Right kidney (tissue), 1 donor: ENCODE data around the gene GPR146.

Experiments
- DNase-seq: peaks from one replicate; pipeline ENCODE4 v3.0.0-alpha.2; 2016

The GPR146 gene

GRCh38 chr7:1092806-1093501 lies 48.6 kb downstream of the GPR146 start:
- peak; percentile 62 for DNase-seq

DNA sequence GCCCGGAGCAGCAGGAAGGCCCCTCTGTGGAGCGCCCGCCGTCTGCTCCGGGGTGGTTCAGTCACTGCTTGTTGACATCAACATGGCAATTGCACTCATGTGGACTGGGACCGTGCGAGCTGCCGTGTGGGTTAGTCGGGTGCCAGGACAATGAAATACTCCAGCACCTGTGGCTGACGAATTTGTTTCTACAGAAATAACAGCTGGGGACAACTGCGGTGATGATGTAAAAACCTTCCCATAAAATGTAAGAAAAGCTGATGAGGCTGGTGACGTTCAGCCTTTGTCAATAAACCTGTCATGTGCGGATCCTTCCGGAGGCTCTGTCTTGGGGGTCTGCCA lies 49.1 kb downstream of the GPR146 start:
- DNase-seq, result no peak

- no peak for DNase-seq
These were observed 49.7 kb downstream of the GPR146 start for GRCh38 chr7:1093916-1094508.

DNA sequence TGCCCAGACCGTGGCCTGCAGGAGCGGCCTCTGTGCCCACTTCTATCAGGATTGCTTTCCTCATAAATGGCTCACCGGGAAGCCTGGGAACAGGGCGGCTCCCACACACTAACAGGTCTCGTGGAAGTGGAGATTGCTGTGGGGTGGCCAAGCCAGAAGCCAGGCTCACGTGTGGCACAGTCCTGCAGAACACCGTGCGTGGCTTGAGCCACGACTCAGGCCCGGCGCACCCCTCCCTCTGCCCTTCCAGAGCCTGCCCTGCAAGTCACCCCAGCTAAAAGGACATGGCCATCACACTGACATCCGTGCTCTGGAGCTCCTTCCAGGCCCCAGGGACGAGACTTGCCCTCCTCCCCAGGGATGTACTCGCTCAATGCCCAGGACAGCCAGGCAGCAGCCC lies 50.5 kb downstream of the GPR146 start:
- no peak for DNase-seq

DNA sequence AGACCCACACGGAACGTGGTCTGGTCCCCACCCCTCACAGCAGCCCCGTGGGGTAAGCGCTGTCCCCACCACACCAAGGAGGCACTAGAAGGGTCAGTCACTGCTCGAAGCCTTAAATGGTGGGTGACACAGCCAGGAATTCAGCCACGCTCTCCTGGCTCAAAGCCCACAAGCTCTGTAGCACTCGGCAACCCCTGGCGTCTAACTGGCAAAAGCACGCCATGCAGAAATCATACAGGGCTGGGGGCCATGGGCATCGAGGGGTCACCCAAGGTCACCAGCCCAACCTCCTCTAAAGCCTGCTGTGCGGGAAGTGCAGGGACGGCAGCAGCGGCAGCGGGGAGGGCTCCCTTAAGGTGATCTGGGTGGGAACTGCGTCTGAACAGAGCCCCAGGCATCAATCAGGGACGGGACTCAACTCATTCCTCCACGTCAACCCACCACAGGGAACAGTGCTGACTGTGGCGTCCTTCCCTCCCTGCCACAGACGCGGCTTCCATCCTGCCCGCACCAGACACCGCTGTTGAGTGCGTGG lies 51.3 kb downstream of the GPR146 start:
- peak; percentile 55 for DNase-seq

- DNase-seq, result peak; percentile 52
These were observed 52.1 kb downstream of the GPR146 start for GRCh38 chr7:1096156-1097119.

- no peak for DNase-seq
These were observed 52.8 kb downstream of the GPR146 start for GRCh38 chr7:1097120-1097504.

DNA sequence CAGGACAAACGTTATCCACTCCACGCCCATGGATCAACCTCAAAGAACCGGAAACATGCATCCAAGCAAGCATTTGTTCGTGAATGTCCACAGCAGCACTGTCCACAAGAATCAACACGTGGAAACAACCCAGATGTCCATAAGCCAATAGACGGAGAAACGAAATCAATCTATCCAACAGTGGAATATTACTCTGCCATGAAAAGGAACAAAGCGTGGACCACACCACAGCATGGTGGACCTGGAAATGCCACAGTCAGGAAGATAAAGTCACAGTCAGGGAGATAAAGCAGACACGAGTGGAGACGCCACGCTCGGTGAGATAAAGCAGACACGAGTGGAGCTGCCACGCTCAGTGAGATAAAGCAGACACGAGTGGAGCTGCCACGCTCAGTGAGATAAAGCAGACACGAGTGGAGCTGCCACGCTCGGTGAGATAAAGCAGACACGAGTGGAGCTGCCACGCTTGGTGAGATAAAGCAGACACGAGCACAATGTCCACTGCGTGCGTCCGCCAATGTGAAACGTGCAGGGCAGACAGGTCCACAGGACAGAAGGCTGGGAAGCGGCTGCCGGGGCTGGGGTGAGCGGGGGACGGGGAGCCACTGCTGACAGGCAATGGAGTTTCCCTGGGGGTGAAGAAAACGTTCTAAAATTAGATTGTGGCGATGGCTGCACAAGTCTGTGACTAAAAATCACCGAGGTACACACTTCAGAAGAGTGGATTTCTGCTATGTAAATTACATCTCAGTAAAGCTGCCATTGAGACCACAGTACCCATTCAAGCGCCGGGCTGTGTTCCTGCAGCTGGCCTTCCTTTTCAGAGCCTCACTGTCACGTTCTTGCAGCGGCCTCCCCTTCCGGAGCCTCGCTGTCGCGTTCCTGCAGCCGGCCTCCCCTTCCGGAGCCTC lies 54.2 kb downstream of the GPR146 start:
- DNase-seq, result no peak

- DNase-seq, result no peak
These were observed 54.8 kb downstream of the GPR146 start for GRCh38 chr7:1099154-1099542.

DNA sequence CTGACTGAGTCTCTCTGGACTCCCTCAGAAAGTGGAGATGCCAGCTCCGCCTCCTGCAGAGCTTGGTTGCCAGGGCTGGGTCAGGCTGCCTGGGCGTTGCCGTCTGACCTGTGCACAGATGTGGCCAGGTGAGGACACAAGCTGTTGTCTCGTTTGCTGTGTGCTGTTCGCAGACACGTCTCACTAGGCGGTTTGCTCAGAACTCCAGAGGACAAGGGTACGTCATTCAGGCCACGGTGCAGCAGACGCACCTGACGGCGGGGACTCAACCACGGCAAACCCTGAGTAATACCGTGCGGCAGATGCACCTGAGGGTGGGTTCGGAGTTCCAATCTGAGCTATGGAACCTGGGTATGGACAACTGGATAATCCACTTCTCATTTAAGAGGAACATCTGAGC lies 55.3 kb downstream of the GPR146 start:
- peak; percentile 2 for DNase-seq

- peak; percentile 4 for DNase-seq
These were observed 56.0 kb downstream of the GPR146 start for GRCh38 chr7:1100386-1100785.

- peak; percentile 22 for DNase-seq
These were observed 56.7 kb downstream of the GPR146 start for GRCh38 chr7:1100834-1101562.

DNA sequence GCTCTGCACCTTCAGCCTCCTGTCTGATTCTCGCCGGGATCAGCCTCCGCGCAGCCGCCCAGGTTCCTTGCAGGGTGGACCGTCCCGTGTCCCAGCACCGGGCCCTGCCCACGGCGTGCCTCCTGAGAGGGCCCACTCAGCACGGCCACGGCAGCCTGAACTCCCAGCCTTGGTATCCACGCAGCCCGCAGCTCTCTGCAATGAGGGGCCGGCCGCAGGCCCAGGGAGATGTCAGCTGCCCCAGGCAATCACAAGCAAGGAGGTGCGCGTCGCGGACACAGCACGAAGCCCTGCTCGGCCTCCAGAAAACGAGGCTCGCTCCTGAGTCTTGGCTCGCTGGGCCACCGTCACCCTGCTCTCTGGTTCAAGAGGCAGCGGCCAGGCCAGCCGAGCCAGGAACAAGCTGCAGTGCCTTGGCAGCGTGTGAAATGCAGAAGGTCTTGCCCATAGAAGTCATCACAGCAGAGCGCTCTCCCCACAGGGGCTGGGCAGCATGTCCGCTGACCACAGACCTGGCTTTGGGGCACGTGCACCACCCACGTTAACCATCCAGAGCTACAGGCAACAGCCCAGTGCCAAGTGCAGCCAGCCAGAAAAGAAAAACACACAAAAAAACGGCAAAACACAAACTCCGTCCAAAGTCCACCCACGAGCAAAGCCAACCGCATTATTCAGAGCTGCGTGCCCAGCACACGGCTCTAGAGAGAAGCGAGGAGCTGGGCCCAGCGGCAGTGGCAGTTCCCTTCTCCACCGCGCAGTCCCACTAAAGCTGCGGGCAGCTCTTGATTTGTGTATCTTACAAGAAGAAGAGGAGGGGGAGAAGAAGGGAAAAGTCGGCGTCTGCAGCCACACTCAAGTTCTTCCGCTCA lies 57.5 kb downstream of the GPR146 start:
- peak; percentile 42 for DNase-seq

GRCh38 chr7:1103009-1103788 lies 58.9 kb downstream of the GPR146 start:
- DNase-seq, result peak; percentile 4

DNA sequence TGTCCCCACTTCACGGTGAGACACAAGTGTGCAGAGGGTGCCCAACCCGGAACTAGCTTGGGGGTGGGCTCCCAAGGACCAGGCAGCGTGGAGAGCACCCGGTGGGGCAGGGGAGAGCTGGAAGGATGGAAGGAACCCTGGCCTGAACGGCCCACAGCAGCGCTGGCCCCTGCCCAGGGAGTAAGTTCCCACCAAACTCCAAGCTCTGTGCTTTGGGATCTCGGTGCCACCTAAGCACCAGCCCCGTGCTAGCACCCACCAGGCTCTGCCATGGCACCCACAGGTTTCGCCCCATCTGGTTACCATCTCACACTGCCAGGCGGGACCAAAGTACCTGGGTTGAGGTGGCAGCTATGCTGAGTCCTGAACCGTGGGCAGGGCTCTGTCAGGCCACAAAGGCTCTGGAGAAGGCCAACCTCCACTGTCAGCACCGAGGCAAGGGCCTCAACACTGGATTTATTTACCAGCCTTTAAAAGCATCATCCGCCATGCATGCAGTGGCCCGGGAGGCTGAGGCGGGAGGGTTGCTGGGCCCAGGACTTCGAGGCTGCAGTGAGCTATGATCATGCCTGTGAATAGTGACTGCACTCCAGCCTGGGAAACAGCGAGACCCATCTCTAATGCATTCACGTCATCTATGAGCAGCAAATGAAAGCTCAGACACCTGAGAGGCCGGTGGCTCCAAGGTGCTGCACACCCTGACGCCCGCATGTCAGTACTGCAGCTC lies 59.6 kb downstream of the GPR146 start:
- DNase-seq, result peak; percentile 1

GRCh38 chr7:1104516-1105179 lies 60.3 kb downstream of the GPR146 start:
- peak; percentile 4 for DNase-seq

DNA sequence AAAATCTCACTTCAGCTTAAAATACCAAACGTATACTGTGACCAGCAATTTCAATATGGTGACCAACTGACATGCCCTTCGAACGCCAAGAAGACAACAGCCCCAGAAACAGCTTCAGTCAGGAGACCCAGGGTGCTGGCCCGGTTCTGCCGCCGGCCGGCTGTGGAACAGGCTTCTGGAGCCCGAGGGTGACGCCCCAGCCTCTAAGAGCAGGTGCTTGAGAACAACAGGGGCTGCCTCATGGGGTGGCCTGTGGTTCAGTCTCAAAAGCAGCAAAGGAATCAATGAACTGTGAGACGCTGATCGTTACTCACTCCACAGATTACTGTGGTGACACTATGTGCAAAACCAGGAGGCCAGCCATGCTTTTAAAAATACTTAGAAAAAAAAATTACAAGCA lies 60.8 kb downstream of the GPR146 start:
- DNase-seq, result no peak
